ENCODE measurements around the gene CDHR2. TPM values are rescaled to one million over a fixed set of nuclear protein-coding genes. Genes with fewer than 3 reads are reported as not detected.

CDHR2 gene
- total and polyA plus RNA-seq, 2 experiments from 2014 or later = not detected

DNA sequence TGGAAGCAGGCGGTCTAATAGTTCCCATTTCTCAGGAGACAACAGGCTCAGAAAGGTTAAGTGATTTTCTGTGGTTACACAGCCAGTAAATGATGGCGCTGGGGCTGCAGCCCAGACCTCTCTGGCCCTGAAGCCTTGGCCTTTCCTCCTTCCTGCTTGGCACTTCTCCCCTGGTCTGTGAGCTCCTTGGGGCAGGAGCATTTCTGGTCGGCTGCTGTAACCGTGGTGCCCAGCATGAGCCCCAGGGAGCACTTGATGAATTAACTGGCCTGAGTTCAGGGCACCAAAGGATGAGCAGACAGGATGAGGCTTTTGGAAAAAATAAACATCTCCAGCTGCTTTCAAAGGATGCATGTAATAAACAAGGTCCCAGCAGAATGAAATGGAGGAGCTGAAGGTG lies 30.2 kb downstream of the CDHR2 start:
- H3K4me1 ChIP-seq (ENCODE audit: insufficient read depth) = no peaks in the 10 kb centered on the region
- H3K27ac ChIP-seq = no peak overlapping the region
- no peaks in the 10 kb centered on the region for H3F3A ChIP-seq (ENCODE audit: insufficient read depth)
- TF ChIP-seq EZH2phosphoT487 (IDR thresholded peaks at IDR 0.05; ENCODE audit: insufficient read depth, low read depth) (no peak), EZH2 (IDR thresholded peaks at IDR 0.05; ENCODE audit: insufficient read depth, poor library complexity, severe bottlenecking) (no peak)
- no peak overlapping the region for H3K9ac ChIP-seq
- no peaks in the 10 kb centered on the region for H3K9me2 ChIP-seq (ENCODE audit: insufficient read depth)
- H2AFZ ChIP-seq = no peak overlapping the region
- no peak overlapping the region for H3K4me2 ChIP-seq (ENCODE audit: unreplicated experiment)
- no peaks in the 10 kb centered on the region for H3K27me3 ChIP-seq (replicated peaks; ENCODE audit: insufficient read depth)
- no peaks in the 10 kb centered on the region for H3K79me2 ChIP-seq (ENCODE audit: insufficient read depth)
- WGBS, 2 experiments (ENCODE audit: low coverage in 1 of 2, low lambda C conversion rate in 2 of 2, missing lambda C conversion rate in 2 of 2) = 56 to 61% methylated on average over 4 of the region's 4 CpGs
- H3K4me3 ChIP-seq = no peak overlapping the region
- no peaks in the 10 kb centered on the region for H3K9me3 ChIP-seq (ENCODE audit: low read depth)
- no peaks in the 10 kb centered on the region for H4K20me1 ChIP-seq (ENCODE audit: insufficient read depth)
- H3K36me3 ChIP-seq (ENCODE audit: low read depth) = no peaks in the 10 kb centered on the region
- in situ Hi-C loops (cut with MboI) = no loop called here
- DNase-seq = no peak

DNA sequence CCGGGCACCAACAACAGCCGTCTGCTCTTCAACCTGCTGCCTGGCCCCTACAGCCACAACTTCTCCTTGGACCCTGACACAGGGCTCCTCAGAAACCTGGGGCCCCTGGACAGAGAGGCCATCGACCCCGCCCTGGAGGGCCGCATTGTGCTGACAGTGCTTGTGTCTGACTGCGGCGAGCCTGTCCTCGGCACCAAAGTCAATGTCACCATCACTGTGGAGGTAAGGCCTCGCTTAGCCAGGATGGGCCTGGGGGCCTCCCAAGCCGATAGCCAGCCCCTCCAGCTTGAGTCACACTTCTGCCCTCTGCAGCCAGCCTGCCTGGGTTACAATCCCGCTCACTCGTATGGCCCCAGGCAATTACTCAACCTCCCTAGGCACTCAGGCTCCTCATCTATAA lies 32.2 kb downstream of the CDHR2 start:
- in situ Hi-C loops (cut with MboI) = no loop called here
- 73 to 74% methylated on average over 12 of the region's 12 CpGs for WGBS, 2 experiments (ENCODE audit: low coverage in 1 of 2, low lambda C conversion rate in 2 of 2, missing lambda C conversion rate in 2 of 2)
- DNase-seq = no peak

DNA sequence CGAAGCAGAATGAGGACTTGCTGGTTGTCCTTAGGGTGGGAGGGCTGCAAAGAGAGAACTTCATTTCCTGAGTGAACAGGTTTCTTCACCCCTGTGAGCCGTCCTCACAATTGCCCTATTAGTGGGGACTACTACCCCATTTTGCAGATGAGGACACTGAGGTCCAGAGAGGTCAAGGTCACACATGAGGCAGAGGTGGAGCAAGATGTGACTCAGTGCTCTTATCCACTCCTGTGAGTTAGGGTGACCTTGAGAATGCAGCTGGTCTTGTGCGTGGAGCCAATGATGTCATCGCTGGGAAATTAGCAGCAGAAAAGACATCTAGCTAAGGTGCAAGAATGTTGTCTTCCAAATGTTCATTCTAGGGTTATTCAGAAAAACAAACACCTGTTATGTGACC lies 33.9 kb downstream of the CDHR2 start:
- no peak overlapping the region for H3K4me2 ChIP-seq (ENCODE audit: unreplicated experiment)
- no peak for TF ChIP-seq EZH2 (IDR thresholded peaks at IDR 0.05; ENCODE audit: insufficient read depth, poor library complexity, severe bottlenecking)
- H2AFZ ChIP-seq = no peak overlapping the region
- H3K4me1 ChIP-seq (ENCODE audit: insufficient read depth) = no peaks in the 10 kb centered on the region
- no peaks in the 10 kb centered on the region for H3K27me3 ChIP-seq (replicated peaks; ENCODE audit: insufficient read depth)
- in situ Hi-C loops (cut with MboI) = no loop called here
- no peaks in the 10 kb centered on the region for H3K9me2 ChIP-seq (ENCODE audit: insufficient read depth)
- H3K9me3 ChIP-seq (ENCODE audit: low read depth) = no peaks in the 10 kb centered on the region
- H3K4me3 ChIP-seq = no peak overlapping the region
- H3K36me3 ChIP-seq (ENCODE audit: low read depth) = no peaks in the 10 kb centered on the region
- H3K27ac ChIP-seq = no peak overlapping the region
- H3F3A ChIP-seq (ENCODE audit: insufficient read depth) = no peaks in the 10 kb centered on the region
- WGBS, 2 experiments (ENCODE audit: low coverage in 1 of 2, low lambda C conversion rate in 2 of 2, missing lambda C conversion rate in 2 of 2) = 62 to 71% methylated on average over 4 of the region's 4 CpGs
- no peaks in the 10 kb centered on the region for H4K20me1 ChIP-seq (ENCODE audit: insufficient read depth)
- no peaks in the 10 kb centered on the region for H3K79me2 ChIP-seq (ENCODE audit: insufficient read depth)
- DNase-seq = no peak
- H3K9ac ChIP-seq = no peak overlapping the region

More for the DNA sequence above, 32.2 kb downstream of the CDHR2 start:
- Histone ChIP-seq H4K20me1 (ENCODE audit: insufficient read depth) (no peaks in the 10 kb centered on the region), H3K27ac (no peak overlapping the region), H3K4me2 (ENCODE audit: unreplicated experiment) (no peak overlapping the region), H3K4me3 (no peak overlapping the region), H3K9me3 (ENCODE audit: low read depth) (no peaks in the 10 kb centered on the region), H3F3A (ENCODE audit: insufficient read depth) (no peaks in the 10 kb centered on the region), H3K9ac (no peak overlapping the region), H2AFZ (no peak overlapping the region), H3K36me3 (ENCODE audit: low read depth) (no peaks in the 10 kb centered on the region), H3K27me3 (replicated peaks; ENCODE audit: insufficient read depth) (no peaks in the 10 kb centered on the region), H3K79me2 (ENCODE audit: insufficient read depth) (no peaks in the 10 kb centered on the region), H3K4me1 (ENCODE audit: insufficient read depth) (no peaks in the 10 kb centered on the region), H3K9me2 (ENCODE audit: insufficient read depth) (no peaks in the 10 kb centered on the region)
- no peak for TF ChIP-seq EZH2 (IDR thresholded peaks at IDR 0.05; ENCODE audit: insufficient read depth, poor library complexity, severe bottlenecking)
- TF ChIP-seq EZH2phosphoT487 (IDR thresholded peaks at IDR 0.05; ENCODE audit: insufficient read depth, low read depth) = no peak

DNA sequence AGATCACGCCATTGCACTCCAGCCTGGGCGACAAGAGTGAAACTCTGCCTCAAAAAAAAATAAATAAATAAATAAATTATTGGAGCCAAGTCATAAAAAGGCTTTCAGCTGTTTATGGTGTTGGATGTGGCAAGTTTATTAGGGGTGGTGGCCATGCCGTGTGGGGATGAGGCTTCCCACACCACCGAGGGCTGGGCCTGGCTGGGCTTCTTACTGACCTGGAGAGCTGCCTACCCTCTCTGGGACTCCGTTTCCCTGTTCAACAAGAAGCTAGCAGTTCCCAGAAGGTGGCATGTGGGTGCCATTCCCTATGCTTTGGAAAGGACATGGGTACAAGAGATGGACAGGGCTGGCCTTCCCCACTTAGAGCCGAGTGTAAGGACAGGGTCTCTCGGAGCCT lies 38.3 kb downstream of the CDHR2 start:
- H3K9me3 ChIP-seq (ENCODE audit: low read depth) = no peaks in the 10 kb centered on the region

DNA sequence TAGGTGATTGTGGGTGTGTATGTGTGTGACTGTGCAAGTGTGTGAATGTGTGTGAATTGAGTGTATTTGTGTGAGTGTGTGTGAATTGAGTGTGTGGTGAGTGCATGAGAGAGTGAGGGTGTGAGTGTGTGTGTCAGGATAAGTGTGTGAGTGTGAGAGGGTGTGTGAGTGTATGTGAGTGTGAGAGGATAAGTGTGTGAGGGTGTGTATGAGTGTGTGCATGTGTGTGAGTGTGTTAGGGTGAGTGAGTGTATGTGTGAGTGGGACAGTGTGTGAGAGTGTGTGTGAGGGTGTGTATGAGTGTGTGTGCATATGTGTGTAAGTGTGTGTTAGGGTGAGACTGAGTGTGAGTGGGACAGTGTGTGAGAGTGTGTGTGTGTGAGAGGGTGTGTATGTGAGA lies 39.2 kb downstream of the CDHR2 start:
- no peaks in the 10 kb centered on the region for H3K9me3 ChIP-seq (ENCODE audit: low read depth)
- H3K27me3 ChIP-seq (replicated peaks; ENCODE audit: insufficient read depth) = no peaks in the 10 kb centered on the region
- no peak overlapping the region for H3K4me2 ChIP-seq (ENCODE audit: unreplicated experiment)
- H3K9ac ChIP-seq = no peak overlapping the region
- no peak overlapping the region for H3K4me3 ChIP-seq
- H3K4me1 ChIP-seq (ENCODE audit: insufficient read depth) = no peaks in the 10 kb centered on the region
- no peaks in the 10 kb centered on the region for H3K9me2 ChIP-seq (ENCODE audit: insufficient read depth)
- H4K20me1 ChIP-seq (ENCODE audit: insufficient read depth) = no peaks in the 10 kb centered on the region
- no peaks in the 10 kb centered on the region for H3F3A ChIP-seq (ENCODE audit: insufficient read depth)
- in situ Hi-C loops (cut with MboI) = no loop called here
- no peak for DNase-seq
- H2AFZ ChIP-seq = no peak overlapping the region
- H3K36me3 ChIP-seq (ENCODE audit: low read depth) = no peaks in the 10 kb centered on the region
- H3K79me2 ChIP-seq (ENCODE audit: insufficient read depth) = no peaks in the 10 kb centered on the region
- TF ChIP-seq EZH2phosphoT487 (IDR thresholded peaks at IDR 0.05; ENCODE audit: insufficient read depth, low read depth) (no peak), EZH2 (IDR thresholded peaks at IDR 0.05; ENCODE audit: insufficient read depth, poor library complexity, severe bottlenecking) (no peak)
- no peak overlapping the region for H3K27ac ChIP-seq

More for the DNA sequence above, 38.3 kb downstream of the CDHR2 start:
- H3K9ac ChIP-seq = no peak overlapping the region
- no peak for TF ChIP-seq EZH2 (IDR thresholded peaks at IDR 0.05; ENCODE audit: insufficient read depth, poor library complexity, severe bottlenecking)
- no peak for TF ChIP-seq EZH2phosphoT487 (IDR thresholded peaks at IDR 0.05; ENCODE audit: insufficient read depth, low read depth)
- no peak overlapping the region for H3K4me2 ChIP-seq (ENCODE audit: unreplicated experiment)
- in situ Hi-C loops (cut with MboI) = no loop called here
- no peaks in the 10 kb centered on the region for H3F3A ChIP-seq (ENCODE audit: insufficient read depth)
- DNase-seq = no peak
- H3K9me2 ChIP-seq (ENCODE audit: insufficient read depth) = no peaks in the 10 kb centered on the region
- 73 to 84% methylated on average over 7 of the region's 7 CpGs for WGBS, 2 experiments (ENCODE audit: low coverage in 1 of 2, low lambda C conversion rate in 2 of 2, missing lambda C conversion rate in 2 of 2)
- H3K4me3 ChIP-seq = no peak overlapping the region
- H2AFZ ChIP-seq = no peak overlapping the region
- H4K20me1 ChIP-seq (ENCODE audit: insufficient read depth) = no peaks in the 10 kb centered on the region
- no peaks in the 10 kb centered on the region for H3K4me1 ChIP-seq (ENCODE audit: insufficient read depth)
- H3K27ac ChIP-seq = no peak overlapping the region
- no peaks in the 10 kb centered on the region for H3K27me3 ChIP-seq (replicated peaks; ENCODE audit: insufficient read depth)
- H3K36me3 ChIP-seq (ENCODE audit: low read depth) = no peaks in the 10 kb centered on the region
- no peaks in the 10 kb centered on the region for H3K79me2 ChIP-seq (ENCODE audit: insufficient read depth)
